GM23338 (cell line): ENCODE data around the gene KRT83. TPM values are rescaled to one million over a fixed set of nuclear protein-coding genes. Genes with fewer than 3 reads are reported as not detected.

Source experiments
- ATAC-seq: fragments of 200-7000 bp; cut with Tn5 transposase; 3 replicates; pipeline ENCODE4 v1.9.1; 2020
- DNase-seq: peaks from one replicate; pipeline ENCODE4 v3.0.0-alpha.2; 2015; ENCODE audit warnings: low spot score
- H2AFZ ChIP-seq: fragments of 200-600 bp; sonication (generic); 2 replicates; pipeline ENCODE4 v1.8.0; 2016; ENCODE audit warnings: antibody characterized with exemption, mild to moderate bottlenecking, moderate library complexity
- H3F3A ChIP-seq: fragments of 200-600 bp; sonication (generic); replicated peaks from 2 replicates; pipeline ENCODE4 v1.8.0; 2017; ENCODE audit warnings: antibody characterized with exemption, mixed run types, low read depth
- H3K27ac ChIP-seq: fragments of 200-600 bp; sonication (generic); 2 replicates; pipeline ENCODE4 v1.6.1; 2016; ENCODE audit warnings: low read depth
- H3K27me3 ChIP-seq: fragments of 200-600 bp; sonication (generic); 2 replicates; pipeline ENCODE4 v1.8.0; 2016; ENCODE audit warnings: mild to moderate bottlenecking, mixed run types, moderate library complexity; ENCODE audit not compliant: insufficient read depth
- H3K36me3 ChIP-seq: fragments of 200-600 bp; sonication (generic); 2 replicates; pipeline ENCODE4 v1.8.0; 2016; ENCODE audit warnings: mild to moderate bottlenecking; ENCODE audit not compliant: insufficient read depth
- H3K4me1 ChIP-seq: fragments of 200-600 bp; sonication (generic); 2 replicates; pipeline ENCODE4 v1.8.0; 2016; ENCODE audit warnings: mild to moderate bottlenecking, moderate library complexity; ENCODE audit not compliant: insufficient read depth
- H3K4me2 ChIP-seq: fragments of 200-600 bp; sonication (generic); 2 replicates; pipeline ENCODE4 v1.7.1; 2017; ENCODE audit warnings: mixed run types
- H3K4me3 ChIP-seq: fragments of 200-600 bp; sonication (generic); 2 replicates; pipeline ENCODE4 v1.6.1; 2016; ENCODE audit warnings: mixed run types
- H3K79me2 ChIP-seq: fragments of 200-600 bp; sonication (generic); replicated peaks from 2 replicates; pipeline ENCODE4 v1.8.0; 2017; ENCODE audit warnings: mild to moderate bottlenecking; ENCODE audit not compliant: insufficient read depth
- H3K9me2 ChIP-seq: fragments of 200-600 bp; sonication (generic); 2 replicates; pipeline ENCODE4 v1.8.0; 2017; ENCODE audit not compliant: insufficient read depth
- H4K20me1 ChIP-seq: fragments of 200-600 bp; sonication (generic); replicated peaks from 2 replicates; pipeline ENCODE4 v1.8.0; 2017; ENCODE audit warnings: mild to moderate bottlenecking; ENCODE audit not compliant: insufficient read depth
- H3K27ac Mint-ChIP-seq: 2 replicates; pipeline ENCODE4 v1.8.0; 2020; ENCODE audit warnings: inconsistent platforms, mild to moderate bottlenecking, moderate library complexity, mixed read lengths
- H3K27me3 Mint-ChIP-seq: 3 replicates; pipeline ENCODE4 v1.8.0; 2022; ENCODE audit warnings: low read depth, mild to moderate bottlenecking, moderate library complexity, mixed read lengths, inconsistent platforms; ENCODE audit not compliant: insufficient read depth, poor library complexity
- H3K36me3 Mint-ChIP-seq: 3 replicates; pipeline ENCODE4 v1.8.0; 2021; ENCODE audit warnings: low read depth, mild to moderate bottlenecking, inconsistent platforms, moderate library complexity, mixed read lengths
- H3K4me1 Mint-ChIP-seq: 3 replicates; pipeline ENCODE4 v1.8.0; 2020; ENCODE audit warnings: mild to moderate bottlenecking, inconsistent platforms, mixed read lengths
- H3K4me3 Mint-ChIP-seq: 3 replicates; pipeline ENCODE4 v1.8.0; 2021; ENCODE audit warnings: moderate library complexity, mild to moderate bottlenecking, inconsistent platforms, mixed read lengths
- H3K9me3 Mint-ChIP-seq: 3 replicates; pipeline ENCODE4 v1.8.0; 2020; ENCODE audit warnings: moderate library complexity, mild to moderate bottlenecking, inconsistent platforms, mixed read lengths
- CTCF ChIP-seq, 2 experiments: fragments of 200-600 bp in 1 of 2; sonication (generic) in 1 of 2; conservative IDR thresholded peaks; 2 replicates each; pipeline versions ENCODE4 v1.5.1 to v1.6.1; 2016 to 2017; ENCODE audit warnings: antibody characterized with exemption in 2 of 2, low read depth in 2 of 2, mild to moderate bottlenecking in 2 of 2, moderate library complexity in 1 of 2
- EZH2 ChIP-seq: fragments of 200-600 bp; sonication (generic); IDR thresholded peaks from one replicate; pipeline ENCODE4 v1.8.0; 2017; ENCODE audit warnings: antibody characterized with exemption, mild to moderate bottlenecking, low read depth; ENCODE audit not compliant: unreplicated experiment
- EZH2phosphoT487 ChIP-seq: fragments of 200-600 bp; sonication (generic); IDR thresholded peaks from one replicate; pipeline ENCODE4 v1.8.1; 2018; ENCODE audit warnings: antibody characterized with exemption; ENCODE audit not compliant: unreplicated experiment
- JUNB ChIP-seq: IDR thresholded peaks from one replicate; pipeline ENCODE4 v1.6.1; 2016; ENCODE audit warnings: antibody characterized with exemption; ENCODE audit not compliant: unreplicated experiment
- NANOG ChIP-seq: IDR thresholded peaks from 2 replicates; pipeline ENCODE4 v1.6.1; 2016; ENCODE audit warnings: antibody characterized with exemption, borderline replicate concordance
- POLR2AphosphoS5 ChIP-seq: IDR thresholded peaks from 2 replicates; pipeline ENCODE4 v1.6.1; 2016; ENCODE audit warnings: antibody characterized with exemption, low read depth
- REST ChIP-seq: IDR thresholded peaks from one replicate; pipeline ENCODE4 v1.6.1; 2018; ENCODE audit warnings: antibody characterized with exemption; ENCODE audit not compliant: unreplicated experiment
- STAT1 ChIP-seq: IDR thresholded peaks from one replicate; pipeline ENCODE4 v1.6.1; 2016; ENCODE audit warnings: antibody characterized with exemption; ENCODE audit not compliant: unreplicated experiment
- ZNF114 ChIP-seq: fragments of 250-450 bp; sonication (Bioruptor Pico); IDR thresholded peaks from 2 replicates; pipeline ENCODE4 v1.5.0; 2020; ENCODE audit warnings: mild to moderate bottlenecking, moderate library complexity
- ZNF462 ChIP-seq: fragments of 250-450 bp; sonication (Bioruptor Pico); IDR thresholded peaks from 2 replicates; pipeline ENCODE4 v1.5.0; 2020; ENCODE audit warnings: mild to moderate bottlenecking, moderate library complexity
- polyA plus RNA-seq: library from polyadenylated mRNA; unstranded; fragments of >200 nt; fragmentation: Nextera tagmentation; extraction: Ambion mirVana; gene quantifications from 2 replicates; pipeline ENCODE4 v1.2.1, GENCODE V29; 2016
- total RNA-seq: library from RNA; depleted of rRNA; stranded (reverse); fragments of >200 nt; shearing (Covaris generic); gene quantifications from 2 replicates; pipeline ENCODE4 v1.2.3, GENCODE V29; 2014

The KRT83 gene
- total and polyA plus RNA-seq, 2 experiments from 2014 or later: not detected

- Histone ChIP-seq H3K4me1 (no peaks in the 10 kb centered on the region), H3K4me3 (no peak overlapping the region), H3K27ac (no peak overlapping the region), H3K79me2 (no peaks in the 10 kb centered on the region), H3K9me2 (peaks cover 9% of the 10 kb centered on the region), H3K36me3 (no peaks in the 10 kb centered on the region), H3K27me3 (peaks cover 8% of the 10 kb centered on the region), H3F3A (no peaks in the 10 kb centered on the region), H4K20me1 (no peaks in the 10 kb centered on the region), H3K4me2 (no peak overlapping the region), H2AFZ (no peak overlapping the region)
- ATAC-seq (no peak), DNase-seq (no peak)
- Mint-ChIP-seq H3K4me3 (no peak overlapping the region), H3K27me3 (peaks cover 6% of the 10 kb centered on the region), H3K36me3 (peaks cover under 1% of the 10 kb centered on the region; the same call in 1 of the 3 replicates), H3K27ac (no peak overlapping the region), H3K9me3 (peaks cover 32% of the 10 kb centered on the region), H3K4me1 (peaks cover 7% of the 10 kb centered on the region)
- TF ChIP-seq JUNB (no peak), POLR2AphosphoS5 (no peak), EZH2 (no peak), EZH2phosphoT487 (no peak), STAT1 (no peak), ZNF462 (CRISPR knock-in tag) (no peak), REST (no peak), NANOG (no peak), CTCF (conservative IDR thresholded peaks at IDR 0.05; ENCODE audit: low read depth in 2 of 2) (no peak), ZNF114 (no peak)
These were observed 56.8 kb downstream of the KRT83 start for GRCh38 chr12:52264435-52264825.
